CD4-positive, alpha-beta T cell (primary cell): Measurements from ENCODE around the gene WDR5B. TPM values are rescaled to one million over a fixed set of nuclear protein-coding genes. Genes with fewer than 3 reads are reported as not detected.
"Not testable (repeated sequence)": the region's sequence is repeated elsewhere in the genome, so short reads cannot be mapped to it uniquely, and the experiment has no call there.

Source experiments
- ATAC-seq: fragments of 200-7000 bp; cut with Tn5 transposase; one replicate; pipeline ENCODE4 v1.10.0; 2022; ENCODE audit warnings: mild to moderate bottlenecking; ENCODE audit not compliant: poor library complexity
- CTCF ChIA-PET: fragments of 350-600 bp; sonication (Branson Sonifier 250); formaldehyde crosslinking; loops from one replicate; lab custom pipeline; 2021; ENCODE audit warnings: antibody characterized with exemption, inconsistent platforms; lab: Charles Lee
- POLR2A ChIA-PET: fragments of 350-600 bp; sonication (Branson Sonifier 250); formaldehyde crosslinking; loops from one replicate; lab custom pipeline; 2021; ENCODE audit warnings: antibody characterized with exemption, inconsistent platforms; lab: Charles Lee
- DNase-seq, 14 experiments: peaks; one replicate each; pipeline ENCODE4 v3.0.0-alpha.2; 2013 to 2020; ENCODE audit warnings: mixed read lengths in 2 of 14
- H3K27ac ChIP-seq, 2 donors: one replicate each; pipeline versions ENCODE4 v1.5.1 to v1.7.0; 2013; ENCODE audit warnings: low read length in 2 of 2, low read depth in 1 of 2, mild to moderate bottlenecking in 1 of 2
- H3K27me3 ChIP-seq, 2 experiments: 1 replicate in 1 of 2; 2 replicates in 1 of 2; pipeline versions ENCODE4 v1.6.1 to v1.7.0; 2013; ENCODE audit warnings: low read length in 2 of 2, control low read depth in 1 of 2, mild to moderate bottlenecking in 1 of 2, moderate library complexity in 1 of 2; ENCODE audit not compliant: insufficient read depth in 2 of 2, control insufficient read depth in 1 of 2
- H3K36me3 ChIP-seq: one replicate; pipeline ENCODE4 v1.6.1; 2013; ENCODE audit warnings: low read length, control low read depth; ENCODE audit not compliant: insufficient read depth
- H3K4me1 ChIP-seq: one replicate; pipeline ENCODE4 v1.6.1; 2013; ENCODE audit warnings: low read length, control low read depth; ENCODE audit not compliant: insufficient read depth
- H3K4me3 ChIP-seq: one replicate; pipeline ENCODE4 v1.5.1; 2013; ENCODE audit warnings: mild to moderate bottlenecking, low read length, moderate library complexity
- H3K9me3 ChIP-seq, 2 experiments: 1 replicate in 1 of 2; 2 replicates in 1 of 2; pipeline versions ENCODE4 v1.6.1 to v1.7.0; 2013; ENCODE audit warnings: low read length in 2 of 2, mild to moderate bottlenecking in 2 of 2, control low read depth in 1 of 2, moderate library complexity in 1 of 2; ENCODE audit not compliant: control insufficient read depth in 1 of 2, insufficient read depth in 1 of 2
- H3K27ac Mint-ChIP-seq: one replicate; pipeline ENCODE4 v1.8.0; 2020; ENCODE audit warnings: mixed read lengths
- H3K27me3 Mint-ChIP-seq: one replicate; pipeline ENCODE4 v1.8.0; 2021; ENCODE audit warnings: mixed read lengths
- H3K36me3 Mint-ChIP-seq: one replicate; pipeline ENCODE4 v1.8.0; 2021; ENCODE audit warnings: low read depth, mixed read lengths
- H3K4me1 Mint-ChIP-seq: one replicate; pipeline ENCODE4 v1.8.0; 2021; ENCODE audit warnings: low read depth, mixed read lengths
- H3K4me3 Mint-ChIP-seq: one replicate; pipeline ENCODE4 v1.8.0; 2020; ENCODE audit warnings: mild to moderate bottlenecking, mixed read lengths
- H3K9me3 Mint-ChIP-seq: one replicate; pipeline ENCODE4 v1.8.0; 2020; ENCODE audit warnings: mixed read lengths
- CTCF ChIP-seq: fragments of 200-600 bp; IDR thresholded peaks from one replicate; pipeline ENCODE4 v1.8.0; 2022; ENCODE audit warnings: antibody characterized with exemption, mild to moderate bottlenecking
- intact Hi-C, 2 experiments: fragments of 100-400 bp; cut with DNase I in 1 of 2; cut with micrococcal nuclease in 1 of 2; formaldehyde crosslinking; loops; one replicate each; pipeline versions ENCODE4 v1.15.1 to v1.9.0; 2023 to 2025; cut with DNase I, micrococcal nuclease
- total RNA-seq, 174 experiments: library from RNA in 2 of 174; stranded (reverse) in 2 of 174; gene quantifications; one replicate each; pipeline ENCODE4 v1.2.3 and lab custom pipeline; 2021 to 2026

The WDR5B gene
- total RNA-seq, 2 experiments from 2014 or later, result 2.3 to 2.4 TPM

- DNase-seq (no peak), ATAC-seq (no peak)
- no peak for TF ChIP-seq CTCF
- CTCF ChIA-PET, result no interaction called here
- Mint-ChIP-seq H3K4me3 (no peak overlapping the region), H3K27ac (no peak overlapping the region), H3K36me3 (peaks cover 89% of the 10 kb centered on the region), H3K27me3 (no peaks in the 10 kb centered on the region), H3K9me3 (no peaks in the 10 kb centered on the region), H3K4me1 (no peaks in the 10 kb centered on the region)
- Histone ChIP-seq H3K27ac (no peak overlapping the region), H3K4me1 (no peaks in the 10 kb centered on the region), H3K36me3 (peaks cover 72% of the 10 kb centered on the region), H3K9me3 (no peaks in the 10 kb centered on the region), H3K27me3 (no peaks in the 10 kb centered on the region), H3K4me3 (no peak overlapping the region)
- intact Hi-C loops, result loop anchor here in 1 of 2 experiments (5.0 kb wide), 1 partner anchor 56 kb away; the partner anchor contains the start of gene KPNA1
- POLR2A ChIA-PET, result no interaction called here
These were observed 40.2 kb upstream of the WDR5B start for GRCh38 chr3:122456074-122456473.

GRCh38 chr3:122451371-122451770, 35.5 kb upstream of the WDR5B start:
- H3K27me3 ChIP-seq, result no peaks in the 10 kb centered on the region
- TF ChIP-seq CTCF, result no peak
- Mint-ChIP-seq H3K4me3 (no peak overlapping the region), H3K4me1 (peaks cover 5% of the 10 kb centered on the region), H3K27me3 (no peaks in the 10 kb centered on the region), H3K27ac (no peak overlapping the region), H3K9me3 (no peaks in the 10 kb centered on the region), H3K36me3 (peaks cover 91% of the 10 kb centered on the region)
- POLR2A ChIA-PET, result no interaction called here
- intact Hi-C loops, result no loop called here
- peaks cover 60% of the 10 kb centered on the region for H3K36me3 ChIP-seq
- H3K9me3 ChIP-seq, result no peaks in the 10 kb centered on the region
- no peaks in the 10 kb centered on the region for H3K4me1 ChIP-seq
- no peak overlapping the region for H3K4me3 ChIP-seq
- CTCF ChIA-PET, result interaction anchor here (0.7 kb wide), 1 partner anchor 718 kb away, joined by 5 read pairs; no protein-coding TSS in a partner anchor
- H3K27ac ChIP-seq, result no peak overlapping the region
- DNase-seq, result no peak
- no peak for ATAC-seq

- H3K9me3 ChIP-seq, H3K27ac ChIP-seq, H3K4me3 ChIP-seq, ATAC-seq, H3K27me3 Mint-ChIP-seq, H3K27ac Mint-ChIP-seq, H3K4me3 Mint-ChIP-seq, POLR2A ChIA-PET, H3K27me3 ChIP-seq, H3K4me1 ChIP-seq, H3K9me3 Mint-ChIP-seq, H3K4me1 Mint-ChIP-seq, DNase-seq, intact Hi-C loops, CTCF ChIA-PET: not testable (repeated sequence)
- H3K36me3 Mint-ChIP-seq, result peaks cover 95% of the 10 kb centered on the region
- peaks cover 57% of the 10 kb centered on the region for H3K36me3 ChIP-seq
These were observed 32.4 kb upstream of the WDR5B start for GRCh38 chr3:122448218-122448617.

- peaks cover 100% of the 10 kb centered on the region for H3K36me3 Mint-ChIP-seq
- H3K4me3 ChIP-seq, H3K9me3 Mint-ChIP-seq, H3K9me3 ChIP-seq, DNase-seq, H3K27me3 ChIP-seq, H3K4me3 Mint-ChIP-seq, H3K4me1 Mint-ChIP-seq, ATAC-seq, intact Hi-C loops, POLR2A ChIA-PET, H3K27ac Mint-ChIP-seq, H3K27me3 Mint-ChIP-seq, CTCF ChIA-PET, H3K27ac ChIP-seq, H3K4me1 ChIP-seq: not testable (repeated sequence)
- peaks cover 58% of the 10 kb centered on the region for H3K36me3 ChIP-seq
These were observed 28.6 kb upstream of the WDR5B start for GRCh38 chr3:122444491-122444887.

GRCh38 chr3:122443762-122444490, 28.1 kb upstream of the WDR5B start:
- DNase-seq, H3K9me3 Mint-ChIP-seq, intact Hi-C loops, H3K27me3 Mint-ChIP-seq, CTCF ChIA-PET, H3K27ac ChIP-seq, H3K4me3 ChIP-seq, POLR2A ChIA-PET, H3K9me3 ChIP-seq, H3K4me1 ChIP-seq, H3K27me3 ChIP-seq, H3K4me3 Mint-ChIP-seq, H3K4me1 Mint-ChIP-seq, H3K27ac Mint-ChIP-seq, ATAC-seq: not testable (repeated sequence)
- peaks cover 56% of the 10 kb centered on the region for H3K36me3 ChIP-seq
- H3K36me3 Mint-ChIP-seq, result peaks cover 100% of the 10 kb centered on the region
